Measurements from ENCODE around the gene IQGAP3.

DNA sequence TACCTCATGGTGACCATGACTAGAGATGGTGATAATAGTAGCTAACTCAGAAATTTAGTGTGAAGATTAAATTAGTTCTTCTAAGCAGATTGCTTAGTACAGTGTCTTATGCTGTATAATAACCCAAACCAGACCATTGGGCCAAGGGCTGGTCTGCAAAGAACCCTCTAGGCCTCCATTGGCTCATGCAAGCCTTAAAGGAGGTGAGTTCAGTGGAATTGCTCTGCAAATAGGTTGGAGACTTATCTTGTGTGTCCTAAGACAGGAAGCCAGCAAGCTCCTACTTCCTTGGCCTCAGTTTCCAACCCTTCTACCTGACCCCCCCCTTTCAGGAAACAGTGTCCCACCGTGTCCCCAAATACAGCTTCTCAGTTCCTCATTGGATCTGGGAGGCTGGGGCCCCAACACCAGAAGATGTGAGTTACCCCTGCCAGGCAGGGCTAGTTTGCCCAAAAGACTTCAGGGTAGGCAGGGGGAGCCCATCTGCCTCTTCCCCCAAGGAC lies 69.9 kb downstream of the IQGAP3 start:
- TF ChIP-seq, protein P1, sequence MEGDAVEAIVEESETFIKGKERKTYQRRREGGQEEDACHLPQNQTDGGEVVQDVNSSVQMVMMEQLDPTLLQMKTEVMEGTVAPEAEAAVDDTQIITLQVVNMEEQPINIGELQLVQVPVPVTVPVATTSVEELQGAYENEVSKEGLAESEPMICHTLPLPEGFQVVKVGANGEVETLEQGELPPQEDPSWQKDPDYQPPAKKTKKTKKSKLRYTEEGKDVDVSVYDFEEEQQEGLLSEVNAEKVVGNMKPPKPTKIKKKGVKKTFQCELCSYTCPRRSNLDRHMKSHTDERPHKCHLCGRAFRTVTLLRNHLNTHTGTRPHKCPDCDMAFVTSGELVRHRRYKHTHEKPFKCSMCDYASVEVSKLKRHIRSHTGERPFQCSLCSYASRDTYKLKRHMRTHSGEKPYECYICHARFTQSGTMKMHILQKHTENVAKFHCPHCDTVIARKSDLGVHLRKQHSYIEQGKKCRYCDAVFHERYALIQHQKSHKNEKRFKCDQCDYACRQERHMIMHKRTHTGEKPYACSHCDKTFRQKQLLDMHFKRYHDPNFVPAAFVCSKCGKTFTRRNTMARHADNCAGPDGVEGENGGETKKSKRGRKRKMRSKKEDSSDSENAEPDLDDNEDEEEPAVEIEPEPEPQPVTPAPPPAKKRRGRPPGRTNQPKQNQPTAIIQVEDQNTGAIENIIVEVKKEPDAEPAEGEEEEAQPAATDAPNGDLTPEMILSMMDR (IDR thresholded peaks at IDR 0.05): no peak
- TF ChIP-seq ZFX (IDR thresholded peaks at IDR 0.05; ENCODE audit: borderline replicate concordance): no peak

All from 22Rv1 (cell line).